Small intestine (tissue), 7 donors: ENCODE measurements around the gene RFX6. TPM values are rescaled to one million over a fixed set of nuclear protein-coding genes. Genes with fewer than 3 reads are reported as not detected.

Source experiments
- DNase-seq, 2 donors: peaks; one replicate each; pipeline versions ENCODE4 v3.0.0 to v3.0.0-alpha.2; 2013
- FAIRE-seq: peaks from 2 replicates; lab custom pipeline; 2012; peaks lifted over from hg19 to GRCh38; lab: Jason Lieb, UNC
- H3K27ac ChIP-seq, 3 donors: one replicate each; pipeline ENCODE4 v1.5.1; 2013; ENCODE audit warnings: low read length in 2 of 3, mild to moderate bottlenecking in 2 of 3, control low read depth in 1 of 3, inconsistent platforms in 1 of 3, low read depth in 1 of 3, moderate library complexity in 1 of 3
- H3K27me3 ChIP-seq, 3 donors: one replicate each; pipeline ENCODE4 v1.6.1; 2013; ENCODE audit warnings: low read length in 3 of 3, inconsistent platforms in 1 of 3; ENCODE audit not compliant: control insufficient read depth in 3 of 3, insufficient read depth in 3 of 3
- H3K36me3 ChIP-seq, 3 donors: one replicate each; pipeline ENCODE4 v1.6.1; 2013; ENCODE audit warnings: low read length in 3 of 3, inconsistent platforms in 1 of 3, low read depth in 1 of 3, mild to moderate bottlenecking in 1 of 3, moderate library complexity in 1 of 3; ENCODE audit not compliant: control insufficient read depth in 3 of 3, insufficient read depth in 2 of 3
- H3K4me1 ChIP-seq, 3 donors: one replicate each; pipeline ENCODE4 v1.6.1; 2013; ENCODE audit warnings: low read length in 2 of 3, inconsistent platforms in 1 of 3, low read depth in 1 of 3, mild to moderate bottlenecking in 1 of 3, moderate library complexity in 1 of 3; ENCODE audit not compliant: control insufficient read depth in 3 of 3, insufficient read depth in 2 of 3
- H3K4me3 ChIP-seq, 3 donors: one replicate each; pipeline ENCODE4 v1.5.1; 2013; ENCODE audit warnings: low read length in 3 of 3, control low read depth in 1 of 3, inconsistent platforms in 1 of 3, low read depth in 1 of 3, mild to moderate bottlenecking in 1 of 3, moderate library complexity in 1 of 3
- H3K9me3 ChIP-seq, 2 donors: one replicate each; pipeline ENCODE4 v1.6.1; 2013; ENCODE audit warnings: low read depth in 1 of 2, low read length in 1 of 2; ENCODE audit not compliant: control insufficient read depth in 2 of 2, insufficient read depth in 1 of 2
- WGBS, 3 donors: extraction: QIAGEN DNeasy Blood & Tissue Kit; methylation state at CpG; one replicate each; pipeline ENCODE4 v1.1.7; 2013; 5-methylcytosine and 5-hydroxymethylcytosine counted together
- polyA plus RNA-seq, 4 donors: library from polyadenylated mRNA; stranded (reverse) in 3 of 4; unstranded in 1 of 4; fragments of 200-250 nt in 3 of 4; fragments of 120-200 nt in 1 of 4; gene quantifications; one replicate each; pipeline versions ENCODE4 v1.2.1 to v1.2.3, GENCODE V29; 2013
- donor health status: healthy with polysubstance abuse.
- donor health status: control.
- donor health status: control.
- donor health status: Bipolar disorder and iron deficiency.
- donor health status: healthy.

RFX6 gene
- polyA plus RNA-seq, 4 donors, result 0.54 to 5.7 (median 0.70) TPM

- Histone ChIP-seq H3K4me3 (no peak overlapping the region), H3K27ac (no peak overlapping the region), H3K4me1 (no peaks in the 10 kb centered on the region), H3K9me3 (no peaks in the 10 kb centered on the region), H3K36me3 (no peaks in the 10 kb centered on the region), H3K27me3 (no peaks in the 10 kb centered on the region)
- DNase-seq (peak; percentile 41 to 50), FAIRE-seq (no peak)
- WGBS, 3 donors, result 0 to 21% (median 4%) methylated on average over 1 of the region's 1 CpG
Measured at GRCh38 chr6:116847227-116847626, 29.8 kb upstream of the RFX6 start.

GRCh38 chr6:116858060-116858459 is 19.0 kb upstream of the RFX6 start:
- Histone ChIP-seq H3K9me3 (peaks cover 0 to 3% of the 10 kb centered on the region in 2 donors), H3K4me3 (no peak overlapping the region), H3K27ac (no peak overlapping the region), H3K4me1 (no peaks in the 10 kb centered on the region), H3K36me3 (no peaks in the 10 kb centered on the region), H3K27me3 (no peaks in the 10 kb centered on the region)
- no peak for FAIRE-seq
- no peak for DNase-seq

- DNase-seq (no peak), FAIRE-seq (no peak)
- H3K9me3 ChIP-seq, result peaks cover 0 to 3% of the 10 kb centered on the region in 2 donors
- H3K27me3 ChIP-seq, result no peaks in the 10 kb centered on the region
- no peaks in the 10 kb centered on the region for H3K4me1 ChIP-seq
- H3K27ac ChIP-seq, result no peak overlapping the region
- H3K36me3 ChIP-seq, result no peaks in the 10 kb centered on the region
- no peak overlapping the region for H3K4me3 ChIP-seq
Measured at GRCh38 chr6:116859264-116859663, 17.8 kb upstream of the RFX6 start.

- FAIRE-seq (no peak), DNase-seq (no peak)
- no peaks in the 10 kb centered on the region for H3K9me3 ChIP-seq
- H3K4me1 ChIP-seq, result no peaks in the 10 kb centered on the region
- H3K4me3 ChIP-seq, result no peak overlapping the region
- no peaks in the 10 kb centered on the region for H3K36me3 ChIP-seq
- WGBS, 3 donors, result 76 to 78% (median 77%) methylated on average over 3 of the region's 3 CpGs
- H3K27ac ChIP-seq, result no peak overlapping the region
- H3K27me3 ChIP-seq, result no peaks in the 10 kb centered on the region
Measured at GRCh38 chr6:116866281-116866871, 10.7 kb upstream of the RFX6 start.

- DNase-seq (no peak), FAIRE-seq (no peak)
- H3K4me3 ChIP-seq, result no peak overlapping the region
- no peaks in the 10 kb centered on the region for H3K9me3 ChIP-seq
- H3K36me3 ChIP-seq, result no peaks in the 10 kb centered on the region
- peaks cover 0 to 6% (median 0%) of the 10 kb centered on the region in 3 donors for H3K4me1 ChIP-seq
- H3K27me3 ChIP-seq, result peaks cover 3 to 20% (median 9%) of the 10 kb centered on the region in 3 donors
- WGBS, 3 donors, result 90 to 95% (median 93%) methylated on average over 4 of the region's 4 CpGs
- H3K27ac ChIP-seq, result no peak overlapping the region
Measured at GRCh38 chr6:116872771-116873170, 4.3 kb upstream of the RFX6 start.

GRCh38 chr6:116876107-116876506 is 935 bp upstream of the RFX6 start:
- peak overlapping the region in 1 of 3 donors; percentile 57 for H3K4me3 ChIP-seq
- H3K27ac ChIP-seq, result no peak overlapping the region
- 15 to 22% (median 20%) methylated on average over 8 of the region's 8 CpGs for WGBS, 3 donors
- peaks cover 0 to 6% (median 0%) of the 10 kb centered on the region in 3 donors for H3K4me1 ChIP-seq
- no peaks in the 10 kb centered on the region for H3K9me3 ChIP-seq
- FAIRE-seq (no peak), DNase-seq (peak in 1 of 2 donors; percentile 8)
- H3K27me3 ChIP-seq, result peaks cover 3 to 20% (median 9%) of the 10 kb centered on the region in 3 donors
- H3K36me3 ChIP-seq, result no peaks in the 10 kb centered on the region

- Histone ChIP-seq H3K4me1 (peaks cover 0 to 6% (median 0%) of the 10 kb centered on the region in 3 donors), H3K36me3 (no peaks in the 10 kb centered on the region), H3K9me3 (no peaks in the 10 kb centered on the region), H3K27ac (no peak overlapping the region), H3K4me3 (peak overlapping the region in 1 of 3 donors; percentile 57), H3K27me3 (peaks cover 3 to 20% (median 9%) of the 10 kb centered on the region in 3 donors)
- WGBS, 3 donors, result 3 to 5% (median 3%) methylated on average over 10 of the region's 10 CpGs
- FAIRE-seq (no peak), DNase-seq (peak in 1 of 2 donors; percentile 23)
Measured at GRCh38 chr6:116877743-116878142, 701 bp downstream of the RFX6 start.

GRCh38 chr6:116881236-116881635 is 4.2 kb downstream of the RFX6 start:
- FAIRE-seq (no peak), DNase-seq (peak in 1 of 2 donors; percentile 23)
- Histone ChIP-seq H3K27me3 (peaks cover 3 to 13% (median 7%) of the 10 kb centered on the region in 3 donors), H3K27ac (no peak overlapping the region), H3K4me1 (peaks cover 0 to 6% (median 0%) of the 10 kb centered on the region in 3 donors), H3K36me3 (no peaks in the 10 kb centered on the region), H3K9me3 (no peaks in the 10 kb centered on the region), H3K4me3 (no peak overlapping the region)

GRCh38 chr6:116883005-116883404 is 6.0 kb downstream of the RFX6 start:
- H3K27ac ChIP-seq, result no peak overlapping the region
- FAIRE-seq, result no peak
- no peaks in the 10 kb centered on the region for H3K27me3 ChIP-seq
- DNase-seq, result no peak
- H3K9me3 ChIP-seq, result no peaks in the 10 kb centered on the region
- no peaks in the 10 kb centered on the region for H3K36me3 ChIP-seq
- no peak overlapping the region for H3K4me3 ChIP-seq
- no peaks in the 10 kb centered on the region for H3K4me1 ChIP-seq
- WGBS, 3 donors, result 68 to 76% (median 75%) methylated on average over 1 of the region's 1 CpG
